Measurements from ENCODE around the gene AMELY.
A peak's percentile ranks its signal among the peaks of the same experiment; 100 is the strongest.

Gene AMELY

DNA sequence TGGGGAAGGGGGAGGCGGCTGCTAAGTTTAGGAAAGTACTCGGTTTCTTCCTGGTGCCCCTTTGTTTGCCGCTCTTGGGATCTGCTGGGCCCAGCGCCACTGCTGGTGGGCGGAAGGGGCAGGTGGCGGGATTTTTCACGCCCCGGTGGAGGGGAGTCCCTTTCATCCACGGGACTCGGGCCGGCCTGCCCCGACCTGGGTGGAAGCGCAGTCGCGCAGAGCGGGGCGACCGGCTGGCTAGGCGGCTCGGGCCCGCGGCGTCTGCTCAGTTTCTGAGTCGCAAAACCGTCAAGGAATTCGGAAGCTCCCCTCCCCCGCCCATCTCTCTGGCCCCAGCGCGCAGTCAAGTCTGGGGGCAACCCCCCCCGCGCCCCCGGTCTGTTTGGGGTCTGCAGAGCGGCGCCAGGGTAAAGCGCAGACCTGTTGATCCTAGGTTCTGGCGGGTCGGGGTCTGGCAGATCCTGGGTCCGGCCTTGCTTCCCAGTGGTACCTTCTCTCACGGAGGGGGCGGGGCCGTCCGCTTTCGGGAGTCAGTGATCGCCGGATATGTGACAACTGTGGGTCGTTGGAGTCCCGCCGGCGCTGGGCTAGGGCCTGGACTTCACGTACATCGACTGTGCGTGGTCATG lies at the start of gene AMELY:
AMELY (minus strand) TSS at position 500 of the 629 bp plus-strand sequence. CDS start 39,144 bp downstream, outside the sequence.
- TF ChIP-seq, protein P1, sequence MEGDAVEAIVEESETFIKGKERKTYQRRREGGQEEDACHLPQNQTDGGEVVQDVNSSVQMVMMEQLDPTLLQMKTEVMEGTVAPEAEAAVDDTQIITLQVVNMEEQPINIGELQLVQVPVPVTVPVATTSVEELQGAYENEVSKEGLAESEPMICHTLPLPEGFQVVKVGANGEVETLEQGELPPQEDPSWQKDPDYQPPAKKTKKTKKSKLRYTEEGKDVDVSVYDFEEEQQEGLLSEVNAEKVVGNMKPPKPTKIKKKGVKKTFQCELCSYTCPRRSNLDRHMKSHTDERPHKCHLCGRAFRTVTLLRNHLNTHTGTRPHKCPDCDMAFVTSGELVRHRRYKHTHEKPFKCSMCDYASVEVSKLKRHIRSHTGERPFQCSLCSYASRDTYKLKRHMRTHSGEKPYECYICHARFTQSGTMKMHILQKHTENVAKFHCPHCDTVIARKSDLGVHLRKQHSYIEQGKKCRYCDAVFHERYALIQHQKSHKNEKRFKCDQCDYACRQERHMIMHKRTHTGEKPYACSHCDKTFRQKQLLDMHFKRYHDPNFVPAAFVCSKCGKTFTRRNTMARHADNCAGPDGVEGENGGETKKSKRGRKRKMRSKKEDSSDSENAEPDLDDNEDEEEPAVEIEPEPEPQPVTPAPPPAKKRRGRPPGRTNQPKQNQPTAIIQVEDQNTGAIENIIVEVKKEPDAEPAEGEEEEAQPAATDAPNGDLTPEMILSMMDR (IDR thresholded peaks at IDR 0.05; ENCODE audit: control insufficient read depth, extremely low read depth, insufficient read depth): no peak
- H3K4me3 ChIP-seq (ENCODE audit: low read depth, low read length): peak within 1 kb of the TSS; percentile 72
- DNase-seq (ENCODE audit: low read depth): no peak

DNA sequence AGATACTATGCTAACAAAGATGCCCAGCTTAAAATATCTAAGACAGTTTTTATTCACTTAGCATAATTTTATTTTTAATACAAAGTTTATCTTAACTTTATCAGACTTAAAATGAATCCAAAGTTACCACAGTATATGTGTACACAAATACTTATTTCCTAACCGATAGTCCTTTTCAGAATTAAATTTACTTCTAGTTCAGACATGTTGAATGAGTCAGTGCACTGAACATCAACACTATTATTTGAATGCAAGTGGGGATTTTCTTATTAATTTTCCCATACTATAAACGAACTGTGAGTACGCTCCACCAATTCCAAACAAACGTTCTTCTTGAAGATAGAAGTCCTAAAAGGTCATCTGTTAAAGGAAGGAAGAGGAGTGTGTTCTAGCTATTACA lies 38.4 kb upstream of the AMELY start:
- TF ChIP-seq, protein P1 (IDR thresholded peaks at IDR 0.05; ENCODE audit: control insufficient read depth, extremely low read depth, insufficient read depth): no peak
- DNase-seq (ENCODE audit: low read depth): no peak
- no peak overlapping the region for H3K4me3 ChIP-seq (ENCODE audit: low read depth, low read length)

GRCh38 chrY:6948378-6948777 lies 36.8 kb upstream of the AMELY start:
- no peak for DNase-seq (ENCODE audit: low read depth)
- TF ChIP-seq, protein P1 (IDR thresholded peaks at IDR 0.05; ENCODE audit: control insufficient read depth, extremely low read depth, insufficient read depth): no peak
- H3K4me3 ChIP-seq (ENCODE audit: low read depth, low read length): no peak overlapping the region

GRCh38 chrY:6947695-6948094 lies 36.1 kb upstream of the AMELY start:
- TF ChIP-seq, protein P1 (IDR thresholded peaks at IDR 0.05; ENCODE audit: control insufficient read depth, extremely low read depth, insufficient read depth): peak; percentile 42
- no peak overlapping the region for H3K4me3 ChIP-seq (ENCODE audit: low read depth, low read length)
- DNase-seq (ENCODE audit: low read depth): no peak

GRCh38 chrY:6935497-6935896 lies 23.9 kb upstream of the AMELY start:
- DNase-seq (ENCODE audit: low read depth): no peak
- H3K4me3 ChIP-seq (ENCODE audit: low read depth, low read length): no peak overlapping the region
- TF ChIP-seq, protein P1 (IDR thresholded peaks at IDR 0.05; ENCODE audit: control insufficient read depth, extremely low read depth, insufficient read depth): no peak

GRCh38 chrY:6931779-6932396 lies 20.3 kb upstream of the AMELY start:
- H3K4me3 ChIP-seq (ENCODE audit: low read depth, low read length): no peak overlapping the region
- DNase-seq (ENCODE audit: low read depth): peak; percentile 63
- TF ChIP-seq, protein P1 (IDR thresholded peaks at IDR 0.05; ENCODE audit: control insufficient read depth, extremely low read depth, insufficient read depth): no peak
